Esophagus (tissue), 2 donors: ENCODE data around the gene VRK2. TPM values are rescaled to one million over a fixed set of nuclear protein-coding genes. Genes with fewer than 3 reads are reported as not detected.

Experiments
- H3K27ac ChIP-seq, 2 donors: one replicate each; pipeline ENCODE4 v1.5.1; 2013; ENCODE audit warnings: low read depth in 2 of 2, mild to moderate bottlenecking in 2 of 2, inconsistent platforms in 1 of 2, low read length in 1 of 2, moderate library complexity in 1 of 2
- H3K27me3 ChIP-seq, 2 donors: one replicate each; pipeline ENCODE4 v1.6.1; 2013; ENCODE audit warnings: low read length in 2 of 2, control low read depth in 1 of 2, mild to moderate bottlenecking in 1 of 2; ENCODE audit not compliant: insufficient read depth in 2 of 2, control insufficient read depth in 1 of 2
- H3K36me3 ChIP-seq, 2 donors: one replicate each; pipeline ENCODE4 v1.6.1; 2013; ENCODE audit warnings: low read length in 1 of 2; ENCODE audit not compliant: control insufficient read depth in 2 of 2, insufficient read depth in 2 of 2
- H3K4me1 ChIP-seq, 2 donors: one replicate each; pipeline ENCODE4 v1.6.1; 2013; ENCODE audit warnings: low read length in 1 of 2; ENCODE audit not compliant: control insufficient read depth in 2 of 2, insufficient read depth in 2 of 2
- H3K4me3 ChIP-seq, 2 donors: one replicate each; pipeline ENCODE4 v1.5.1; 2013; ENCODE audit warnings: low read length in 2 of 2, mild to moderate bottlenecking in 2 of 2, low read depth in 1 of 2, moderate library complexity in 1 of 2
- H3K9me3 ChIP-seq, 2 donors: one replicate each; pipeline ENCODE4 v1.6.1; 2013; ENCODE audit warnings: mild to moderate bottlenecking in 2 of 2, low read depth in 1 of 2, low read length in 1 of 2, moderate library complexity in 1 of 2; ENCODE audit not compliant: control insufficient read depth in 2 of 2, insufficient read depth in 1 of 2
- WGBS, 2 donors: extraction: QIAGEN DNeasy Blood & Tissue Kit; methylation state at CpG; one replicate each; pipeline ENCODE4 v1.1.7; 2013; 5-methylcytosine and 5-hydroxymethylcytosine counted together
- polyA plus RNA-seq, 2 donors: library from polyadenylated mRNA; stranded (reverse); fragments of 200-250 nt; gene quantifications; one replicate each; pipeline ENCODE4 v1.2.3, GENCODE V29; 2013
- donor health status: healthy with polysubstance abuse.
- donor health status: Bipolar disorder and iron deficiency.

The VRK2 gene
- polyA plus RNA-seq, 2 donors = 9.4 to 18.4 TPM

- H3K27me3 ChIP-seq = no peaks in the 10 kb centered on the region
- H3K27ac ChIP-seq = no peak overlapping the region
- no peaks in the 10 kb centered on the region for H3K36me3 ChIP-seq
- H3K4me3 ChIP-seq = no peak overlapping the region
- H3K4me1 ChIP-seq = no peaks in the 10 kb centered on the region
- WGBS, 2 donors = 97 to 99% methylated on average over 3 of the region's 3 CpGs
- no peaks in the 10 kb centered on the region for H3K9me3 ChIP-seq
These were observed 75.9 kb downstream of the VRK2 start for GRCh38 chr2:58122540-58122939.

DNA sequence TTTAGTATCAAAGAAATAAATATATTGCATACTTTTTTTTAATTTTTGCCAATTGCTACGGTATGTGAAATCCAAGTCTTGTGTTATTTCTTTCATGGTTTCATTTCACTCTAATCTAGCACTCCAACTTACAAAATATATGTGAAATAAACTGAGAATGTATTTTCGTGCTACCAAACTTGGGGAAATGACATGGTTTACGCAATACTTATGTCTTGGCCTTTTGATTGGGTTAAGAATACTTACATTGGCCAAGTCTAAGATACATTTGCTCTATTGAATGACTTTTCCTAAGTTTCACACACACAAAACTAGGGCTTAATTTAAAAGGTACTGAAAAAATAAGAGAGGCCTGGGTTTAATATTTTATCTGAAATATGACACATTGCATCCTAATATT, 80.5 kb downstream of the VRK2 start:
- peaks cover 0 to 3% of the 10 kb centered on the region in 2 donors for H3K36me3 ChIP-seq
- WGBS, 2 donors = 96% methylated on average over 3 of the region's 3 CpGs
- no peaks in the 10 kb centered on the region for H3K27me3 ChIP-seq
- no peak overlapping the region for H3K27ac ChIP-seq
- no peaks in the 10 kb centered on the region for H3K4me1 ChIP-seq
- no peaks in the 10 kb centered on the region for H3K9me3 ChIP-seq
- H3K4me3 ChIP-seq = no peak overlapping the region

DNA sequence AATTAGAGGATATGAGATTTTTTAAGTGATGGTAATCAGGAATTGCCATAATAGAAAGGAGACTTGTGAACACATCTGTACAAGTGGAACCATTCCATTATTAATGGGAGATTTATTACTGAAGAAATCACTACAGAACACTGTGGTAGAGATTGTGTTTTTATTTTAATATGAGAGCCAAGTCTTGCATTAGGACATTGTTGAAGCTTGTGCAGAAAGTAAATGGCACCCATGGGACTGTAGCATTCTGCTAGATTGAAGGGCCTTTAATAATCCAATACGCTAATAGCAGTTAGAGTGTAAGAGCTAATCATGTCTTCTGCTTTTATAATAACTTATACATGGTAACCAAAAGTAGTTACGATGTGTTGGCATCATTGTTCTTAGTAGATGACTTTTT, 83.6 kb downstream of the VRK2 start:
- H3K4me1 ChIP-seq = no peaks in the 10 kb centered on the region
- 91 to 93% methylated on average over 2 of the region's 2 CpGs for WGBS, 2 donors
- no peak overlapping the region for H3K27ac ChIP-seq
- H3K9me3 ChIP-seq = no peaks in the 10 kb centered on the region
- H3K4me3 ChIP-seq = no peak overlapping the region
- no peaks in the 10 kb centered on the region for H3K27me3 ChIP-seq
- H3K36me3 ChIP-seq = peaks cover 0 to 3% of the 10 kb centered on the region in 2 donors

DNA sequence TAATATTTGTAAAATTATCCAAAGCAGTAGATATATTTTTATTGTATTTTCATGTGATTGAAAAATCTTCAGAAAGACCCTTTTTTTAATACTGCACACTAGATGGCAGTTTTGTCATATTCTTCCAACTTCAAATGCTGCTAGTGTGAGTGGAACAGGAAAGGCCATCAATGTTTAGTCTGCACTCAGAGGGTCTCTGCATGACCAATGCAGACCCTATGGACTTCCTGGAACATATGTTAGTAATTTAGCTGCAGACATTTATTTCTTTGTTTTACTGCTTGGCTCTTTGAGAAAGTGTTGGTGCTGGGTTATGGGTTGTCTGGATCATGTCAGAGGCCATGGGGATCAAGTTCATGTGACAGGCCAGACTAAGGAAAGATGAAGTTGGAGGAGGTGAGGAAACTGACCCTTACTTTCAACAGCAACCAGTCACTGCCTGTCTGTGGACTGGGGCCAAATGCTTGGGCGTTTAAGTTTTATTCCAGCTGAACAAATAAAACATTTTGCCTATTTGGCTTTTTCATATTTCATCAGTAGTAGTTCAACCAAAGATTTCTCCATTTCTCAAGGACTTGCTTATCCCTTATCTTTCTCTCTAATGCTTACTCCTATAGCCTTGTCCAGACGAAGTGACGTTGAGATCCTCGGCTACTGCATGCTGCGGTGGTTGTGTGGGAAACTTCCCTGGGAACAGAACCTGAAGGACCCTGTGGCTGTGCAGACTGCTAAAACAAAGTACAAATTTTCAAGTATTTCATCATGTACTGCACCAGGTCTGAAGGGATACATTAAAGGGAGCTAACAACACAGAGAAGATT, 84.8 kb downstream of the VRK2 start:
- no peak overlapping the region for H3K27ac ChIP-seq

GRCh38 chr2:58133395-58133794, 86.8 kb downstream of the VRK2 start:
- Histone ChIP-seq H3K27ac (no peak overlapping the region), H3K4me3 (no peak overlapping the region), H3K9me3 (no peaks in the 10 kb centered on the region), H3K27me3 (no peaks in the 10 kb centered on the region), H3K4me1 (no peaks in the 10 kb centered on the region), H3K36me3 (peaks cover 0 to 3% of the 10 kb centered on the region in 2 donors)

More for the DNA sequence above, 84.8 kb downstream of the VRK2 start:
- no peak overlapping the region for H3K4me3 ChIP-seq
- WGBS, 2 donors = 66 to 70% methylated on average over 5 of the region's 5 CpGs
- no peaks in the 10 kb centered on the region for H3K9me3 ChIP-seq
- H3K4me1 ChIP-seq = no peaks in the 10 kb centered on the region
- peaks cover 0 to 3% of the 10 kb centered on the region in 2 donors for H3K36me3 ChIP-seq
- no peaks in the 10 kb centered on the region for H3K27me3 ChIP-seq

DNA sequence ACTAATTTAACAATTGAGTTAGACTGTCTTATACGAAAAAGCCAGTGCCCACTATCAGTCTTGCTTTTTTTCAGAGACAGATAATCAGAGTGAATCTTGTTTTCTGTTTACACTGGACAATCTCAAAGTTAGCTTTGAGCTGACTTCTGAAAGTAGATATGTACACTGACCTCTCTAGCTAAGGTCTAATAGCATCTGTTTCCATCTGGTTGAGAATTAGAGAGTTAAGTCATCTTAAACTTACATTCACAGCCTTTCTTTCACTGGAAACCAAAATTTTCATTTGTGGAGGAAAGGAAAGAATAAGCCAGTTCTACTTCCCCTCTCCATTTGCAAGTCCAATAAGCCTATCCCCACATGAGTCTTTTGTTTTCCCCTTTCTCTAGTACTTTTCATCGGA, 89.3 kb downstream of the VRK2 start:
- no peak overlapping the region for H3K4me3 ChIP-seq
- no peaks in the 10 kb centered on the region for H3K27me3 ChIP-seq
- H3K36me3 ChIP-seq = peaks cover 0 to 3% of the 10 kb centered on the region in 2 donors
- 87 to 89% methylated on average over 2 of the region's 2 CpGs for WGBS, 2 donors
- no peak overlapping the region for H3K27ac ChIP-seq
- no peaks in the 10 kb centered on the region for H3K9me3 ChIP-seq
- H3K4me1 ChIP-seq = no peaks in the 10 kb centered on the region

DNA sequence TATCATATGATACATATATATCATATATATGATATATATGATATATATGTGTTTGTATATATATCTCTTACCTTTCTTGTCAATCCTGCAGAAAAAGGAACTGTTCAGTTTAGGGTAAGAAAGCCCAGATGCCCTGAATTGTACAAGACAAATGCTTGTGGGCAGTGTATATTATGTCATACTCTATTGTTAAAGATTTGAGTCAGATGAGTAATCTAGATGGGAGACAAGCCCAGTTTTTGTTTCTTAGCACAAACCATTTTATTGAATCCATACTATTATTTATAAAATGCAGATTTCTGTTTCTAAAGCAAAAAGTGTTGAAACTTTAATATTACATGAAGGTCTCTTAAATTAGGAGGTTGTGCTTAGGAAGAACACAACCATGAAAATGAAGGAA, 90.6 kb downstream of the VRK2 start:
- Histone ChIP-seq H3K9me3 (no peaks in the 10 kb centered on the region), H3K4me1 (no peaks in the 10 kb centered on the region), H3K27ac (no peak overlapping the region), H3K27me3 (no peaks in the 10 kb centered on the region), H3K36me3 (no peaks in the 10 kb centered on the region), H3K4me3 (no peak overlapping the region)

DNA sequence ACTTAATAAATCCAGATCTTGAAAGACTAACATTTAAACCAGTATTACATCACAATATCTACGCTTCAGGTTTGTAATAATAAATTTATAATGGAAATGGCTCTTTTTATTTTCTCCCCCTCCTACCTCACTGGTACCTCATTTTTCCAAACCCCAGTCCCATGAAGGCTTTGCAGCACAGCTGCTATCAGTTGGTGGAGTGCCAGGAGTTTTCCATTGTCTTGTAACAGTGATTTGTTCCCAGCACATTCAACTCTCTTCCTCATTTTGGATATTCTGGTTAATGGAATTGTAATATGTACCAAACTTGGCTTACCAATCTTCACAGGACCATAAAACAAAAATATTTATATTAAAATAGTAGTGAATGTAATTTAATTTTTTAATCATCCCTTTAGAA, 91.2 kb downstream of the VRK2 start:
- Histone ChIP-seq H3K4me3 (no peak overlapping the region), H3K4me1 (no peaks in the 10 kb centered on the region), H3K36me3 (no peaks in the 10 kb centered on the region), H3K9me3 (no peaks in the 10 kb centered on the region), H3K27me3 (no peaks in the 10 kb centered on the region), H3K27ac (no peak overlapping the region)
- 89 to 90% methylated on average over 1 of the region's 1 CpG for WGBS, 2 donors

DNA sequence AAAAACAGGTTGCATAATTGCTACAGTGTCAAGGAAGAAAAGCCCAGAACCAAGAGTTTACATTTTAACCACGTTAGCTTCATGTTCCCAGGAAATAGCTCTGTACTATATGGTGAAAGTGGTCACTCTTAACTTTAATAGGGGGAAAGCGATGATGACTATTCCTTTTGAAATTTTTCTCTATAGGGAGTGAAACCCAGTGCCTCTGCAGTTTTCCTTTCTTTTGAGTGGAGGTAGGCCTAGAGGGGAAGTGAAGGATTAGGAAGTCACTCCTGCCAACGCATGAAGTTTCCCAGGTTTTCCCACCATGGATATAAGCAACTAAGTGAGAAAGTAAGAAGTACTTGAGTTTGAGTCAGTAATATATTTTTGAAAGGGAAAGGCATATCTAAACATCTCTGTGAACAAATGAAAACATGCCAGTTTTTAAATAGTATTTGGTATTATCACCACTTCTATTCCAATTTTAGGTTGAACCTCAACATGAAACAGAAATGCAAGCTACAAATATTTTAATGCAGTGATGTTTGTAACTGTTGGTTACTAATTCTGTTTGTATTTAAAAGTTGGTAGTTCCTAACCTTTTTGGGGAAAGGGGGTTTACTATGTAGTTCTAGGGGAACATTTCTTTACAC, 91.9 kb downstream of the VRK2 start:
- 93% methylated on average over 3 of the region's 3 CpGs for WGBS, 2 donors
- Histone ChIP-seq H3K9me3 (no peaks in the 10 kb centered on the region), H3K36me3 (no peaks in the 10 kb centered on the region)

More for the DNA sequence above, 91.9 kb downstream of the VRK2 start:
- Histone ChIP-seq H3K4me3 (no peak overlapping the region), H3K27ac (no peak overlapping the region), H3K4me1 (no peaks in the 10 kb centered on the region), H3K27me3 (no peaks in the 10 kb centered on the region)
